Upper lobe of left lung (tissue), 6 donors: ENCODE measurements around the gene CRTC1. TPM values are rescaled to one million over a fixed set of nuclear protein-coding genes. Genes with fewer than 3 reads are reported as not detected.
A peak's percentile ranks its signal among the peaks of the same experiment; 100 is the strongest.

ENCODE experiments used
- ATAC-seq, 2 donors: fragments of 200-7000 bp; cut with Tn5 transposase; one replicate each; pipeline ENCODE4 v1.9.1; 2022; ENCODE audit warnings: mild to moderate bottlenecking in 2 of 2, moderate library complexity in 2 of 2; ENCODE audit not compliant: low FRiP score in 2 of 2
- DNase-seq, 2 donors: peaks; one replicate each; pipeline ENCODE4 v3.0.0-alpha.2; 2019 to 2020
- H3K27ac ChIP-seq, 4 donors: fragments of 200-600 bp; sonication (generic); one replicate each; pipeline ENCODE4 v1.5.1; 2016 to 2019
- H3K27me3 ChIP-seq, 4 donors: fragments of 200-600 bp; sonication (generic); one replicate each; pipeline ENCODE4 v1.5.1; 2017 to 2019
- H3K36me3 ChIP-seq, 4 donors: fragments of 200-600 bp; sonication (generic); one replicate each; pipeline ENCODE4 v1.5.1; 2016 to 2019
- H3K4me1 ChIP-seq, 4 donors: fragments of 200-600 bp; sonication (generic); one replicate each; pipeline ENCODE4 v1.5.1; 2018 to 2019
- H3K4me3 ChIP-seq, 4 donors: fragments of 200-600 bp; sonication (generic); one replicate each; pipeline ENCODE4 v1.5.1; 2017 to 2019; ENCODE audit warnings: mild to moderate bottlenecking in 2 of 4, moderate library complexity in 1 of 4
- H3K9me3 ChIP-seq, 4 donors: fragments of 200-600 bp; sonication (generic); one replicate each; pipeline ENCODE4 v1.5.1; 2018 to 2019
- CTCF ChIP-seq, 6 experiments: fragments of 450-650 bp in 4 of 6; fragments of 200-600 bp in 2 of 6; sonication (generic) in 2 of 6; IDR thresholded peaks; one replicate each; pipeline ENCODE4 v1.5.1; 2016 to 2019; ENCODE audit warnings: antibody characterized with exemption in 6 of 6
- EP300 ChIP-seq, 4 donors: sonication (generic); formaldehyde crosslinking; IDR thresholded peaks; one replicate each; pipeline ENCODE4 v1.5.1; 2017; ENCODE audit warnings: antibody characterized with exemption in 4 of 4, control low read depth in 2 of 4
- POLR2A ChIP-seq, 4 donors: fragments of 450-650 bp; IDR thresholded peaks; one replicate each; pipeline ENCODE4 v1.5.1; 2016 to 2017; ENCODE audit warnings: antibody characterized with exemption in 4 of 4, mild to moderate bottlenecking in 2 of 4
- POLR2AphosphoS5 ChIP-seq, 2 donors: sonication (generic); formaldehyde crosslinking; IDR thresholded peaks; one replicate each; pipeline ENCODE4 v1.5.1; 2017; ENCODE audit warnings: antibody characterized with exemption in 2 of 2
- WGBS, 2 donors: methylation state at CpG; one replicate each; pipeline ENCODE4 v1.1.5; 2017 to 2018; 5-methylcytosine and 5-hydroxymethylcytosine counted together
- total RNA-seq, 6 donors: library from RNA; depleted of rRNA in 4 of 6; stranded (reverse); fragments of >200 nt in 4 of 6; gene quantifications; one replicate each; pipeline versions ENCODE4 v1.1.0 to v1.2.1, GENCODE V29; 2016 to 2021
- donor health status: DM: no; HTN: no; CAD: no; lungs with moderate emphysema.
- donor health status: DM: no; HTN: yes; CAD: no; lungs with severe emphysema.

Gene CRTC1
- total RNA-seq, result 10 to 100 TPM in 4 of 6 donors, 1 to 10 TPM in 2; 5.9 to 27.2 (median 15.6) TPM

- peak within 1 kb of the TSS; percentile 58 to 89 (median 77) for H3K27ac ChIP-seq
- TF ChIP-seq EP300 (IDR thresholded peaks at IDR 0.05) (no peak), POLR2A (IDR thresholded peaks at IDR 0.05) (peak in 1 of 4 donors; percentile 83), CTCF (IDR thresholded peaks at IDR 0.05) (peak in 1 of 6 experiments; percentile 30), POLR2AphosphoS5 (IDR thresholded peaks at IDR 0.05) (peak; percentile 31 to 67)
- H3K27me3 ChIP-seq, result no peaks in the 10 kb centered on the region
- ATAC-seq (peak; percentile 59 to 90), DNase-seq (peak; percentile 79 to 98)
- peak within 1 kb of the TSS; percentile 65 to 76 (median 70) for H3K4me3 ChIP-seq
- no peaks in the 10 kb centered on the region for H3K9me3 ChIP-seq
- 1 to 2% methylated on average over 36 to 67 of the region's 93 CpGs for WGBS, 2 donors
- H3K4me1 ChIP-seq, result peaks cover 10 to 27% (median 20%) of the 10 kb centered on the region in 4 donors
- no peaks in the 10 kb centered on the region for H3K36me3 ChIP-seq
Observed at GRCh38 chr19:18683109-18683957, at the start of gene CRTC1. Gene CRTC1 (plus strand): TSS chr19:18683680. CDS start chr19:18683703, 23 bp downstream.

GRCh38 chr19:18634612-18635297, 48.7 kb upstream of the CRTC1 start:
- H3K4me1 ChIP-seq, result peaks cover 5 to 37% (median 27%) of the 10 kb centered on the region in 4 donors
- no peak for ATAC-seq
- no peaks in the 10 kb centered on the region for H3K9me3 ChIP-seq
- TF ChIP-seq POLR2AphosphoS5 (IDR thresholded peaks at IDR 0.05), result no peak
- no peak for TF ChIP-seq POLR2A (IDR thresholded peaks at IDR 0.05)
- no peak for TF ChIP-seq CTCF (IDR thresholded peaks at IDR 0.05)
- no peak for TF ChIP-seq EP300 (IDR thresholded peaks at IDR 0.05)
- H3K27ac ChIP-seq, result peak overlapping the region in 1 of 4 donors; percentile 86
- no peak overlapping the region for H3K4me3 ChIP-seq
- H3K36me3 ChIP-seq, result no peaks in the 10 kb centered on the region
- 47 to 65% methylated on average over 12 of the region's 12 CpGs for WGBS, 2 donors
- DNase-seq, result no peak
- no peaks in the 10 kb centered on the region for H3K27me3 ChIP-seq

- Histone ChIP-seq H3K4me3 (peak overlapping the region in 3 of 4 donors; percentile 65 to 95 (median 83)), H3K36me3 (no peaks in the 10 kb centered on the region), H3K27ac (peak overlapping the region in 3 of 4 donors; percentile 83 to 94 (median 86)), H3K9me3 (no peaks in the 10 kb centered on the region), H3K4me1 (peaks cover 5 to 37% (median 27%) of the 10 kb centered on the region in 4 donors), H3K27me3 (no peaks in the 10 kb centered on the region)
- no peak for DNase-seq
- 10 to 24% methylated on average over 6 of the region's 6 CpGs for WGBS, 2 donors
- ATAC-seq, result no peak
- no peak for TF ChIP-seq POLR2A (IDR thresholded peaks at IDR 0.05)
- TF ChIP-seq CTCF (IDR thresholded peaks at IDR 0.05), result no peak
- TF ChIP-seq EP300 (IDR thresholded peaks at IDR 0.05), result no peak
- no peak for TF ChIP-seq POLR2AphosphoS5 (IDR thresholded peaks at IDR 0.05)
Observed at GRCh38 chr19:18635831-18636182, 47.7 kb upstream of the CRTC1 start.

- peaks cover 5 to 37% (median 27%) of the 10 kb centered on the region in 4 donors for H3K4me1 ChIP-seq
- 1 to 2% methylated on average over 28 to 33 of the region's 44 CpGs for WGBS, 2 donors
- H3K27me3 ChIP-seq, result no peaks in the 10 kb centered on the region
- ATAC-seq (peak; percentile 98 to 99), DNase-seq (peak; percentile 93 to 99)
- no peaks in the 10 kb centered on the region for H3K36me3 ChIP-seq
- H3K27ac ChIP-seq, result peak overlapping the region; percentile 83 to 94 (median 89)
- no peaks in the 10 kb centered on the region for H3K9me3 ChIP-seq
- TF ChIP-seq POLR2A (IDR thresholded peaks at IDR 0.05) (no peak), POLR2AphosphoS5 (IDR thresholded peaks at IDR 0.05) (no peak), EP300 (IDR thresholded peaks at IDR 0.05) (no peak), CTCF (IDR thresholded peaks at IDR 0.05) (no peak)
- H3K4me3 ChIP-seq, result peak overlapping the region; percentile 13 to 95 (median 74)
Observed at GRCh38 chr19:18636183-18636968, 47.1 kb upstream of the CRTC1 start.
